NCI-H1105 treated with DMSO at 0.1 percent for 48 hours (cell line): ENCODE results near the gene CBX6.

ENCODE experiments used
- DNase-seq: peaks from one replicate; lab custom pipeline; 2025; lab: John Stamatoyannopoulos, UW

CBX6 gene

DNA sequence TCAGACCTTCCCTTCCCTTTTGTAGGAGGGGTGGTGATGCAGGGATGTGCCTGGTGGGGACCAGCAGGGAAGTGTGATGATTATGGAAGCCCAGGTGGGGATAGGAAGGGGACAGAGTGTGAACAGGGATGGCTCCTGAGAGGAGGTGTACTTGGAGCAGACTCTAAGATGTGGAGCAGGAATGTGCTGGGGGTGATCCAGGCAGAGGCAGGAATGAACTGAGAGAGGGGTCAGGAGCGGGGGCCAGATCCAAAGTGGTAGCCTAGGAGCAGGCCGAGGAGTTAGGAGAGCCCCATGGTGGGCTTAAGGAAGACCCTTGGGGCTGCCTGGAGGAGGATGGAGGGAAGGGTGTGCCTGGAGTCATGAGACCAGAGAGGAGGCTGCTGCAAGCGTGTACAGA lies 31.9 kb downstream of the CBX6 start:
- no peak for DNase-seq

DNA sequence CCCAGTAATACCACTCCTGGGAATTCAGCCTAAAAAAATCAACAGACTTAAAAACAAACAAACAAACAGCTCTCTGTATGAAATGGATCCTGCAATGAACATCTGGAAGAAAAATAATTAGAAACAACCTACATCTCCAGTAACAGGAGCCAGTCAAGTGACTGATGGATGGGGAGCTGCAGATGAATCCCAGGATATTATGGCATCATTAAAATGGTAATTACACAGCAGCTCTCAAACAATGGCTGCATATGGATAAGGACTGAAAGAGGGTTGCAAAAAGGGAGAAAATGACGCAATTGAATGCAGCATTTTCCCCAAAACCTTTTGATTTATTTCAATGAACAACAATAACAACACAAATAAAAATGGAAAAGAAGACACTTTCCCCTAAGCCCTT lies 32.3 kb downstream of the CBX6 start:
- peak; percentile 76 for DNase-seq

DNA sequence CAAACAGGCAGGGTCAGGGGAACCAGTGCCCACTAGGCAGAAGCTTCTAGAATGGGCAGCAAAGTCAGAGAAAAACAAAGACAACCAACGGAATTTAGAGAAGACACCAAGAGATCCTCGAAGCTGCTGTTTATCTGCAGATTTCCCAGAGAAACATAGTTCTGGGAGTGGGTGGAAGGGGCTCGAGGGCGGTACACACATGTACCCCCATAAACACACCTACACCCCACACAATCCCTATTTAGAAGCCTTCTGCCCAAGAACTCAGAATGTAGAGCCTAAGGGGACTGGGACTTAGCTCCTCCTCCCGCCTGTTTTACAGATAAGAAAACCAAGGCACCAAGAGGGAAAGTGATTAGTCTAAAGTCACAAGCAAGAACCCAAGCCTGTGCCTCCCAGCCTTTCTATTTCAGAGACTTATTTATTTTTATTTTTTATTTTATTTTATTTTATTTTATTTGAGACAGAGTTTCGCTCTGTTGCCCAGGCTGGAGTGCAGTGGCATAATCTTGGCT lies 34.5 kb downstream of the CBX6 start:
- DNase-seq = no peak

DNA sequence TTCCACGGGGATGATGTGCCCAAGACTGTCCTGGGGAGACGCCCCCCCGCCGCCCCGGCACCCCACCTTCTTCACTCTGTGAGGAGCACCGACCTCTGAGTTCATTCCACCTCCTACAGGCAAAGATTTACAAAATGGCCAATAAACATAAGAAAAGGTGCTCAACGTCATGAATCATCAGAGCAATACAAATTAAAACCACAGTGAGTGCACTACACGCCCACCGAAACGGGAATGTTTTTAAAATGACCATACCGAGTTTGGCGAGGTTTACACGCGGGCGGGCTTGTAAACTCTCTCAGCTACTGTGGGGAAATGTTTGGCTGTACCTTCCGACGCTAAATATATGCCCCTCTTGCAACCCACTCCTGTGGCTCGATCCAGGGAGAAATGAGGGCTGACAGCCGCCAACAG lies 36.1 kb downstream of the CBX6 start:
- DNase-seq = no peak

DNA sequence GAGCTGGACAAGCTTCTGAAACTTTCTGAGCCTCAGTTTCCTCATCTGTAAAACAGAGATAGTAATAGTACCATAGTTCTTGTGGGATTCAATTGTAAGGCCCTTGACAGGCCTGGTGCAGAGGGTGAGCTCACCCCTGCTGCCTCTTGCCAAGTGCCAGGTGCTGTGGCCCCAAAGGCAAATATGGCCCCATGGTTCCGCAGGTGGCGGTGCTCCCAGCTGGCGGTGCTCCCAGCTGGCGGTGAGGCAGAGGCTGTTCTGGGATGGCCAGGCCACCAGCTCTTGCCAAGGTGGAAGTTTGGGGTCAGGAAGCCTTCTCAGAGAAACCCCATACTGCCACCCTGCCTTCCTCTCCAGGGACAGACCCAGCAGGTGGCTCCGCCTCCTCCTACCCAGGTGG lies 37.0 kb downstream of the CBX6 start:
- no peak for DNase-seq

DNA sequence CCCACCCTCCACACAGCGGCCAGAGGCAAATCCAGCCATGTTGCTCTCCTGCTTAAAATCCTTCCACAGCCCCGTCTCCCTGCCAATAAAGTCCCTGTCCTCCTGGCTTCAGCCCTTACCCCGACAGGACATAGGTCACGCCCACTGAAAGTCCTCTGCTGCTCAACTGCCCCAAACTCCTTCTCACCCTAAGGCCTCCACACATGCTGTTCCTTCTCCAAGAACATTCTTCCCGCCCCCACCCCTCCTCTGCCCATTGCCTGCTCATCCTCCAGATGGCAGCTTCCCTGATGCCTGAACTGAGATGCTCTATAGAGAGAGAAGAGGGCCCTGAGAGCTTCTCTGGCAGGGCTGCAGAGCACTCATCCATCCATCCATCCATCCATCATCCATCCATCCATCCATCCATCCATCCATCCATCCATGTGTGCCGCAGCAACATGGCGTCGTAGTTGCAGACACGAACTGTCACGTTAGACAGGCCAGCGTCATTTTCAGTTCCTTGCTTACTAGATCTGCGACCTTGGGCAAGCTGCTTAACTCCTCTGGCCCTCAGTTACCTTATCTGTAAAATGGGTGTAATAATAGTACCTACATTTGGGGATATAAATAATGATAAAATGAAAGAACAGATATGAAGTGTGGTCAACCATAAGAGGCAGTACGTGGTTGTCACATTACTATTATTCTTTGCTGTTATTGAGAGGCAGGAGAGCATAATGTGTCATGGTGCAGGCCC lies 37.6 kb downstream of the CBX6 start:
- no peak for DNase-seq

DNA sequence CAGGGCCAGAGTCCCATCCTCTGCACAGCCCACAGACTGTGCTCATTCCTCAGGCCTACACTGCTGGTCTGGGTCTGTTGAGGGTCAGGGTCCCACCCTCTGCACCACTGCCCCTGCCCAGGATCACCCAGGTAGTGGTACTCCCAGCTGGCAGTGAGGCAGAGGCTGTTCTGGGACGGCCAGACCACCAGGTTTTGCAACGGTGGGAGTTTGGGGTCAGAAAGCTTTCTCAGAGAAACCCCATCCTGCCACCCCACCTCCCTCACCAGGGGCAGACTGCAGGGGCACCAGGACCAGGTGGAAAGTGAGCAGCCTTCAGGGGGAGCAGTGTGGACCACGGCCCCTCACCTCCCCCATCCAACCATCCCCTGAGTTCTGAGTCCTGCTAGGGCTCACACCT lies 39.0 kb downstream of the CBX6 start:
- no peak for DNase-seq

DNA sequence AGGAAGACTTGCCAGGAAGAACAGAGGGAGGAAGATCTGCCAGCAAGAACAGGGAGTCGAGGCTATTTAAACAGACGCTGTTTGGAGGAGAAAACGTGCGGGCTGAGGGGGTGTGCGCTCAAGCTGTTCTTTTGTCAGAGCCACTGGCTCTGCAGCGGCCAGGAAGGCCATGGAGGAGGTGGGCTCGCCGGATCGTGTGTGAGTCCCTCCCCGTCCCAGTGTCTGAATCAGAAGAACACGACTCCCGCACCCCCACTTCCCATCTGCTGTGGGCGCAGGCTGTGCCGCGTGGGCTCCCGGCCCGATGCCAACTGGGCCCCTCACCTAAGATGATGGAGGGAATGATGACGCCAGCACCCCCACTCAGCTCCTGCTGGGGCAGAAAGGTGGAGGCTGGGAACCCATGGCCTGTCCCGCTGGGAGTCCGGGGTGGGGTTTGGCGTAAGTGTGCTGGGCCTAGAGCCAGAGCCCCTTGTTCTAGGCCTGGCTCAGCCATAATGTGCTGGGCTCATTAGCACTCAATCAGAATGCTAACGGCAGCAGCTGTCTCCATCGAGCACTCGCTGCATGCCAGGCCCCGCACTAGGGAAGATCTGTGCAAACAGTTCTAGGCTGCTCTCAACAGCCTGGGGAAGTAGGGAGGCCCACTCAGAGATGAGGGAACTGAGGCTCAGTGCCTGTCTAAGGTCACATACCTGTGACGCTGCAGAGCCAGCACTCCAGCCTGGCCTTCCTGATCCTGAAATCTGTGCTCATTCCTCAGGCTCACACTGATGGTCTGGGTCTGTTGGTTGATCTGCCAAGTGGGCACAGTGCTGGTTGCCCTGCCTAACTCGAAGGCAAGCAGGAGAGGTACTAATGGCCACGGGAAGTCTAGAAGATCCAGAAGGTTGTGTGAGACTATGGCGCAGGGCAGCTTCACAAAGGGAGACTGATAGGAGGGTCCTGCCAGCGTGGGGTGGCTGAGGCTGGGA lies 39.7 kb downstream of the CBX6 start:
- peak; percentile 73 for DNase-seq

DNA sequence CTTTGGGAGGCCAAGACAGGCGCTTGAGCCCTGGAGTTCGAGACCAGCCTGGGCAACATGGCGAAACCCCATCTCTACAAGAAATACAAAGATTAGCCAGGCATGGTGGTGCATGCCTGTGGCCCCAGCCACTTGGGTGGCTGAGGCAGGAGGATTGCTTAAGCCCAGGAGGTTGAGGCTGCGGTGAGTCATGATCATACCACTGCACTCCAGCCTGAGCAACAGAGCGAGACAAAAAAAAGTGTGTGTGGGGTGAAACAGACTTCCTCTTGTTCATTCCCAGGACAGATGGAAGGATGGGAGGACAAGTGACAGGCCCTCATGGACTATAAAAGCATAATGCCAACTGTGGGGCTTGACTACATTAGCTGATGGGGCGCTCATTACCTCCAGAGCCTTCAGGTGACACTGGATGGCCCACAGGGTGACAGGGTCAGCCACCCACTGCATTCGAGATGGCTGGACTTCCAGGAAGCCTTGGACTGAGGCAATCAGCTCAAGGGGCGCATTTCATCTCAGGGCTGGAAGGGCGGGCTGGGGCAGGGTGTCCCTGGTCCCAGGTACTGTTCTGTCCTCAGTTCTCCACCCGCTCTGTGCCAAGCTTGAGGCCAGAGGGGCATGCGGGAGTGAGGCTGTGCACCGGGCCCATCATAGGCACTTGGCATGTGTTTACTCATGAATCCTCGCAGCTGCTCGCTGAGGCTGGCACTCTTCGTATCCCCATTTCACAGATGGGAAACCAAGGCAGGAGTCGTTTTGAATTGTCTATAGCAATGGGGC lies 40.7 kb downstream of the CBX6 start:
- DNase-seq = no peak

DNA sequence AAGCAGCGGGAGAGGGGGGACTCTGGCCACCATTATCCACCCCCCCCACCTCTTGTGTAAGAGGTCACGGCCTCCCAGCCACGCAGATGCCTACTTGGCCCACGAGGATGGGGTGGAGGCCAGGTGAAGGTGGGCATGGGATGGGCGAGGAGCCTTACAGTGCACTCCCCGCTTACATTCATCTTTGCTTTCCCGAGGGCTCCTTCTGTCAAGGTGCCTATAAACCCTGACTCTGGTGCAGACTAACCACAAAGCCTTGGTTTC lies 41.2 kb downstream of the CBX6 start:
- DNase-seq = no peak

DNA sequence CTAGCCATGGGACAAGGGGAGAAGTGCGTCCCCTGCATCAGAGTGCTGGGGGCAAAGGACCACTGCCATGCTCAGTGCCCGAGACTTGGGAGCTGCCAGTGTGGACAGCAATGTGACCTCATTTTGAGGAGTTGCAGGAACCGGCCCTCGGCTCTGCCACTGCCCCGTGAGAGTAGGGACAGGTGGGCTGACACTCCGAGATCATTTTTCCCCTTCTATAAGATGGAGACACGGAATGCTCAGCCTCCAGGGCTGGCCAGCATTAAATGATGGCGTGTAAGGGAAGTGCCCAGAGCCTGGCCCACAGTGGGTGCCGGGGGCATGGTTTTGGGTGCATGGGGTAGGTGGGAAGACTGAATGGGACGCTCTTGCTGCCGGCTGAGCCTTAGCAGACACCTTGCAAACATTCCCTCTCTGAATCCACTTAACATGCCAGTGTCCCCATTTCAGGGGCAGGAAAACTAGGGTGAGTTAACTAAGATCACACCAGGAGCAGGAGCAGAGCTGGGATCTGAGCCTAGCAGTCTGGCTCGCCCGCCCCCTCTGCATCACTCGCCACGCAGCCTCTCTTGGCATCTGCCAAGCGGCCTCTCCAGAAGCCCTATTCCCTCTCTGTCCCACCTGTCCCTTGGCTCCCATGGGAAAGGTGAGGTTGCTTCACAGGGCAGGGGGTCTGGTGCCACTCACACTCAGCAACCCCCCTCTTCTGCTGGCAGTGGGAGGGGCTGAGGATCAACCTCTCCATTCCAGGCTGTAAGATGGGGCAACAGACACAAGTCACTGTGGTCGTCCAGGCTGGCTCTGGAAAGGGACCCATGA lies 41.8 kb downstream of the CBX6 start:
- no peak for DNase-seq

DNA sequence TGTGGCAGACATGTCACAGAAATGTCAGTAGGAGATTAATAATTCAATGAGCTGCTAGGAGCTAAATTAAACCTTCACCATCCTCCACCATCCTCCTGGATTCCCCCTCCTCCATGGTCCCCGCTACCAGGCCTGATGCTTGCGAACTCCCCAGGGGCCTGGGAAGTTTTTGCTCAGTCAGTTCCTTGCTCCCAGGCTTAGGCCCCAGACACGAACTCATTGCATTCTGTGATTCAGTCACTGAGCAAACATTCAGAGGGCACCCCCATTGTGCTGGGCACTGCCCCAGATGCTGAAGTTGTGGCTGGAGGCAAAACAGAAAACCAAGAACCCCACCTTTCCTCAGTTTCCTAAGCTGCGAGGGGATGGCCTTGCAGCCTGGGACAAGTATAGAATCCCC lies 42.5 kb downstream of the CBX6 start:
- no peak for DNase-seq

DNA sequence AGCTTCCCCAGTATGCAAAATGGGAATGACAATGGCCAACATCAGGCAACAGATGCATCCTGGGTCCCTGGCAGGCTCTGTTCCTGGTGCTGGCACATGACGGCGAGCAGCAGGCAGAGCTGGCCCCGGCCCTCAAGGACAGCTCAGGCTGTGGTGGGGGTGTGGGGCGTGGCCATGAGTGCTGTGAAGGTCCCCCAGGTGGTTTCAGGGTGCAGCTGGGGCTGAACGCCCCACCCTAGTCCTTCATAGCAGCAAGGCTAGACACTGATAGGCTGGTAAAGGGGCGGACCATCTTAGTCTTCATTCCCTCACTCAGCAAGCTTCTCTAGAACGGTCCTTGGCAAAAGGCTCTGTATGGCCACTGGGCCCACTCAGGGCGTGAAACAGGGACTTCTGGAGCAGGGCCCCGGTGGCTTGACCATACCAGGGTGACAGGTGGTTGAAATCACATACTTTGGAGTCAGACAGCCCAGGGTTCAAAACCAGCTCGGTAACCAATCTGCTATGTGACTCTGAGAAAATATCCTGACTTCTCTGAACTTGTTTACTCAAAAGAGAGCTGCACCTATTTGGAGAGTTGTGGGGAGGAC lies 43.3 kb downstream of the CBX6 start:
- DNase-seq = no peak

DNA sequence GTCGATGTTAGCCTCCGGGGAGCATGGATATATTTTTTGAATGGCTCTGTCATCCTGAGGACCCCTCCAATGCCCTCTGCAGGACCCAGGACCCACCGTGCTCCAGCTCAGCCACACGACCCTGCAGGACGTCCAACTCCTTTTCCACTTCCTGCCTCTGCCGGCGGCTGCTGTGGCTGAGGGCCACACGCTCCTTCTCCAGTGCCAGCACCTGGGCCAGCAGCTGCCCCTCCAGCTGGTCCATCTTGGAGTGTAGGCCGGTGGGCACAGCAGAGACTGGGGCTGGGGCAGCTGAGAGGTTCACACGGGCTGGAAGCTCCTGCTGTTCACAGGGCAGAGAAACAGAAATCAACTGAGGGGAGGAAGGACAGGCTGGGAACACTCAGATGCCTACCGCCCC lies 43.8 kb downstream of the CBX6 start:
- DNase-seq = no peak

DNA sequence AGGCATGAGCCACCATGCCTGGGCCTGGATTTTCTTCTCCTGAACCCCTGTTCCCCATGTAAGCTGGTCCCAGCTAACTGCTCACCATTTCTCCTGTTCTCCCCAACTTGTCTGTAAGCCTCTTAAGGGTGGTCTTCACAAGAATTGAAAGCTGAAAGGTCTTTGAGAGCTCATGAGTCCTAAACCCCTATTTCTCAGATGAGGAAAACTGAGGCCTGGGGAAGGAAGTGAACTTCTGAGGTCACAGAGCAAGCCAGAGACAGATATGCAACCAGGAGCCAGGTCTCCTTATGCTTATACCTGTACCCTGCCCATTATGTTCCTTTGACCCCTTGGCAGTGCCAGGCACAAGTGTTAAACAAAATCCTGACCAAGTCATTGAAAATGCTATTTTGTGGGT lies 44.5 kb downstream of the CBX6 start:
- no peak for DNase-seq

DNA sequence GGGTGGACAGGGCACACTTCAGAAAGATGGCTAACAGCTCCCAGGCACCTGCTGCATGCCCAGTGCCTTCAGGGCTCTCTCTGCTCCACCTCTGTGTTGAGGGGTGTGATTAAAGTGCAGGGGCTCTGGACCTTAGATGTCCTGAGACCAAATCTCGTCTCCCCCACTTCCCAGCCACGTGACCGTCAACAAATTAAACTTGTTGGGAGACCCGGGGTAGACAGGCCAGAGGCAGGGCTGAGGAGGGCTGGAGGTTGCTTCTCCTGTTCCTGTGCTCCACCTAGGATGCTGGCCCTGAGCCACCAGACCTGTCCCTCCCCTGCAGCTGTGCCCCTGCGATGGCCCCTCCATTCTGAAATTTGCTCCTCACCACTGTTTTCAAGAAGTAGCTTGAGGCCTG lies 45.2 kb downstream of the CBX6 start:
- no peak for DNase-seq

DNA sequence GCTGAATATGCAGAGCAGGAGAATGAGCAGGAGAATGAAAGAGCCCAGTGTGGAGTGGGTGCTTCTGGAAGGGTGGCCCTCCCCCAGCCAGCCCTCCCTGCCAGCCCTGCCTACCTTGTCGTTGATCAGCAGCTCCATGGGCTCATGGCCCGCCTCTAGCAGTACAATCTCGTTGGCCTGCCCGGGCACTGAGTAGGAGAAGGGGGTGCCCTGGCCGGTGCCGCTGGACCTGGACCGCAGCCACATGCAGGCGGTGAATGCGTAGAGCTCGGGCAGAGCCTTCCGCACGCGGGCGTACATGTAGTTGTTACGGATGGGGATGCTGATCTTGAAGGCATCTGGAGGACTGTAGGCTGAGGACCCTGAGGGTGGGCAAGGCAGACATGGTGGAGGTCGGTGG lies 45.6 kb downstream of the CBX6 start:
- no peak for DNase-seq

DNA sequence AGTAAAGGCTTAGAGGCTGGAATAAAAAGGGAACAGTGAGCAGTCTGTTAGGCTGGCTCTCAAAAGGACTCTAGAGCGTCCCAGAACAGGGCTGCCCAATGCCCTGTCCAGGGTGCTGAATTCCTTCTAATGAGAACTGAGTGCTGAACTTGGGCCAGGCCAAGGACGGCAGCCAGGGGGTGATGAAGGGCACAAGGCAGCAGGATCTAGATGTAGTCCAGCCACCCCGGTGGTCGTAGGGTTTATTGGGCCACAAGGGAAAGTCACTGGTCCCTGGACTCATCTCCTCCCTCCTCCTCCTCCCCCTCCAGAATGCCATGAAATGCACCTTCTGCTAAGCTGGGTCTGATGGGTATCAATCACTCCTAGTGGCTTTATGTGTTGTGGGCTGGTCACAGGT lies 47.4 kb downstream of the CBX6 start:
- DNase-seq = no peak

DNA sequence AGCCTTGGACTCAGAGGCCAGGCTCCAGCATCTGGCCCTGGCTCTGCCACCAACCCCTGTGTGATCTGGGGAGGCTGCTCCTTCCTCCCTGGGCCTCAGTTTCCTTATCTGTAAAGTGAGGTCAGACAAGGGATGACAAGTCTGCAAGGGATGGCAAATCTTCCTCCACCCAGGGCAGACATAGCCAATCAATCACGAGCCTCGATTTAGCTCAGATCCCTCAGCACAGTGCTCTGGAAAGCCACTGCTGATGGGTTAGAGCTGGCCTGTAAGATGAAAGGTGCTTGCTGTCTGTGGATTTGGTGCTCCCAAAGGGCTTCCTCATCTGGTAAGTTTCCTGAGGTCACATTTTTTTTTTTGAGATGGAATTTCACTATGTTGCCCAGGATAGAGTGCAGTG lies 48.4 kb downstream of the CBX6 start:
- DNase-seq = no peak

DNA sequence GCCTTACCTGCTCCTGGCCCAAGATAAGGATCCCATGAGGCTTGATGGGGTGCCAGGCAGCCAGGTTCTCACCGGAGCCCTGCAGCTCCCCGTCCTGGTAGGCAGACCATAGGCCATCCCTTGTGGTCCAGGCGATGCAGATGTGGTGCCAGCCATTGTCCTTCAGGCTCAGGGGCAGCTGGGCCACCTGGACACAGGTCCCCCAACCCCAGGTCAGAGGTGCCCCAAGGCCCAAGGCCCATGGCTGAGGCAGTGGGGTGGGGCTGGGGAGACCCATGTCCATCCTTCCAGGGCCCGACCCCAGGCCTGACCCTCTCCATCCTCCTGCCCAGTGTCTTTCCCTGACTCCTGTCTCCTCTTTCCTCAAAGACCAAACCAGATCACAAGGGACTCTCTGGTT lies 48.9 kb downstream of the CBX6 start:
- no peak for DNase-seq

DNA sequence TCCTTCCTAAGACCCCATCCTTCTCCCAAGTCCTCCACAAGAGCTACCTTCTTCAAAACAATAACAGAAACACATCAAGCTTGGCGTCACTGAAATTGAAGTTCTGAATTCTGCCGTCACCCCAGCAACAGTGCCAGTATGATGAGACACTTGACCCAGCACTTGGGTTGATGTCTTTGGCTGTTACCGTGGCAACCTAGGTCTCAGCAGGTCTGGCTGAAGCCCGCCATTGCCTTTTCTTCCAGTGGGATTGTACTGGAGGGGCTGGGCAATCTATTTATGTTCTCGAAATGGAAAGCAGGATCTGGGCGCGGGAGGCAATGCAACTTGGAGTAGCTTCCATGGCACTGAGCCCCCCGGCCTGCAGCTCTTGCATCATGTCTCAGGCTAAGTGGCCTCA lies 52.0 kb downstream of the CBX6 start:
- DNase-seq = peak; percentile 64
